ENCODE measurements around the gene BRMS1. TPM values are rescaled to one million over a fixed set of nuclear protein-coding genes. Genes with fewer than 3 reads are reported as not detected.
A peak's percentile ranks its signal among the peaks of the same experiment; 100 is the strongest.
"Not testable (repeated sequence)": the region's sequence is repeated elsewhere in the genome, so short reads cannot be mapped to it uniquely, and the experiment has no call there.

The BRMS1 gene
- total RNA-seq, 3 donors from 2014 or later = 52.0 to 61.6 (median 54.3) TPM

DNA sequence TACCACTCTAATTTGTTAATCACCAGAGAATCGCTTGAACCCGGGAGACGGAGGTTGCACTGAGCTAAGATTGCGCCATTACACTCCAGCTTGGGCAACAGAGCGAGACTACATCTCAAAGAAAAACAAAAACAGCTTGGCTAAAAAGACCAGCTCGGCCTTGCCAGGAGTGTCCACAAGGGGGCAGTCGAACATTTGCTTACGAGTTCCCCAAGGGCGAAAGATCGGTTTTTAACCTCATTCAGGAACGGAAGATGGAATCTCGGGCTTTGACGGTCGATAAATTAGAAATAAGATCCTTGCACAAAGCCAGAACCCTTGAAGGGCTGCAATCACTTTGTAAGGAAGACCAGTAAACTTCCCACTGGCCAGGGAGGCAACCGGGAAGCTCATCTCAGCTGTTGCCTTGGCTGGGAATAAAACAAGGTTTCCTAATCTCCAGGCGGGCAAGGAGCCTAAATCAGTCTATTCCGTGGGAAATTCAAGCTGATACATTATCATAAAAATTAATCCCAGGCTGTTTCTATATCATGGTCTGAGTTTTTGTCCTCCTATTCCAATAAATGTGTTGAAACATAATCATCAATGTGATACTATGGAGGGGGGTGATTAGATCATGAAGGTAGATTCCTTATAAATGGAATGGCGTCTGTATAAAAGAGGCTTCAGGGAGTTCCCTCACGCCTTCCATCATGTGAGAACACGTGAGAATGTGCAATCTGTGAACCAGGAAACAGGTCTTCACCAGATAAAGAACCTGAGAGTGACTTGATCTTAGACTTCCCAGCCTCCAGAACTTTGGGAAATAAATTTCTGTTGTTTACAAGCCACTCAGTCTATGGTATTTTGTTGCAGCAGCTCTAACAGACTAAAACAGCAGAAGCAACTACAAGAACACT lies 41.5 kb upstream of the BRMS1 start:
- intact Hi-C loops (cut with DNase I; ENCODE audit: low total_unique reads) = no loop called here
- Histone ChIP-seq H3K4me1 (no peaks in the 10 kb centered on the region), H3K4me3 (peak overlapping the region in 2 of 3 donors; percentile 35 to 44), H3K27ac (no peak overlapping the region), H3K36me3 (no peaks in the 10 kb centered on the region), H3K9me3 (no peaks in the 10 kb centered on the region), H3K27me3 (no peaks in the 10 kb centered on the region)
- peak; percentile 70 to 85 for DNase-seq (ENCODE audit: low spot score in 2 of 2)
- TF ChIP-seq, protein P1, sequence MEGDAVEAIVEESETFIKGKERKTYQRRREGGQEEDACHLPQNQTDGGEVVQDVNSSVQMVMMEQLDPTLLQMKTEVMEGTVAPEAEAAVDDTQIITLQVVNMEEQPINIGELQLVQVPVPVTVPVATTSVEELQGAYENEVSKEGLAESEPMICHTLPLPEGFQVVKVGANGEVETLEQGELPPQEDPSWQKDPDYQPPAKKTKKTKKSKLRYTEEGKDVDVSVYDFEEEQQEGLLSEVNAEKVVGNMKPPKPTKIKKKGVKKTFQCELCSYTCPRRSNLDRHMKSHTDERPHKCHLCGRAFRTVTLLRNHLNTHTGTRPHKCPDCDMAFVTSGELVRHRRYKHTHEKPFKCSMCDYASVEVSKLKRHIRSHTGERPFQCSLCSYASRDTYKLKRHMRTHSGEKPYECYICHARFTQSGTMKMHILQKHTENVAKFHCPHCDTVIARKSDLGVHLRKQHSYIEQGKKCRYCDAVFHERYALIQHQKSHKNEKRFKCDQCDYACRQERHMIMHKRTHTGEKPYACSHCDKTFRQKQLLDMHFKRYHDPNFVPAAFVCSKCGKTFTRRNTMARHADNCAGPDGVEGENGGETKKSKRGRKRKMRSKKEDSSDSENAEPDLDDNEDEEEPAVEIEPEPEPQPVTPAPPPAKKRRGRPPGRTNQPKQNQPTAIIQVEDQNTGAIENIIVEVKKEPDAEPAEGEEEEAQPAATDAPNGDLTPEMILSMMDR (IDR thresholded peaks at IDR 0.05) = peak; percentile 74 to 95 (median 85)
- TF ChIP-seq POLR2AphosphoS5 (IDR thresholded peaks at IDR 0.05) (peak in 1 of 3 donors; percentile 26), POLR2A (IDR thresholded peaks at IDR 0.05) (no peak)

DNA sequence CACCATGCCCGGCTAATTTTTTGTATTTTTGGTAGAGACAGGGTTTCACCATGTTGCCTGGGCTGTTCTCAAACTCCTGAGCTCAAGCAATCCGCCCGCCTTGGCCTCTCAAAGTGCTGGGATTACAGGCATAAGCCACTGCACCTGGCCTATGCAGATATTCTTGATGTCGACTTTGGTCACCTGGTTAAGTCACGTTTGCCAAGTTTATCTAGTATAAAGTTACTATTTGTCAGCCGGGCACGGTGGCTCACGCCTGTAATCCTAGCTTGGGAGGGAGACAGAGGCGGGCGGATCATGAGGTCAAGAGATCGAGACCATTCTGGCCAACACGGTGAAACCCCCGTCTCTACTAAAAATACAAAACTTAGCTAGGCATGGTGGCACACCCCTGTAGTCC lies 39.4 kb upstream of the BRMS1 start:
- H3K4me3 ChIP-seq; H3K9me3 ChIP-seq; H3K27me3 ChIP-seq; intact Hi-C loops (cut with DNase I; ENCODE audit: low total_unique reads); DNase-seq (ENCODE audit: low spot score in 2 of 2); H3K27ac ChIP-seq; H3K4me1 ChIP-seq; H3K36me3 ChIP-seq: not testable (repeated sequence)

DNA sequence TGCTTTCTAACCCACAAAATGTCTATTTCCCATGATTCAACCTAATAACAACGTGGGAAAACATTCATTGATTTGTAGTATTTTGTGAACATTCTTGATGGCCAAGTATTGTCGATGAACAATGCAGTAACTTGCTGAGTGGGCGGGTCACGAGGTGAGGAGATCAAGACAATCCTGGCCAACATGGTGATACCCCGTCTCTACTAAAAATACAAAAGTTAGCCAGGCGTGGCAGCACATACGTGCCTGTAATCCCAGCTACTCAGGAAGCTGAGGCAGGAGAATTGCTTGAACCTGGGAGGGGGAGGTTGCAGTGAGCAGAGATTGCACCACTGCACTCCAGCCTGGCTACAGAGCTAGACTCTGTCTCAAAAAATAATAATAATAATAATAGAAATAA lies 35.4 kb upstream of the BRMS1 start:
- H3K36me3 ChIP-seq; H3K27me3 ChIP-seq; H3K4me1 ChIP-seq; H3K9me3 ChIP-seq; intact Hi-C loops (cut with DNase I; ENCODE audit: low total_unique reads); DNase-seq (ENCODE audit: low spot score in 2 of 2); H3K4me3 ChIP-seq; H3K27ac ChIP-seq: not testable (repeated sequence)

DNA sequence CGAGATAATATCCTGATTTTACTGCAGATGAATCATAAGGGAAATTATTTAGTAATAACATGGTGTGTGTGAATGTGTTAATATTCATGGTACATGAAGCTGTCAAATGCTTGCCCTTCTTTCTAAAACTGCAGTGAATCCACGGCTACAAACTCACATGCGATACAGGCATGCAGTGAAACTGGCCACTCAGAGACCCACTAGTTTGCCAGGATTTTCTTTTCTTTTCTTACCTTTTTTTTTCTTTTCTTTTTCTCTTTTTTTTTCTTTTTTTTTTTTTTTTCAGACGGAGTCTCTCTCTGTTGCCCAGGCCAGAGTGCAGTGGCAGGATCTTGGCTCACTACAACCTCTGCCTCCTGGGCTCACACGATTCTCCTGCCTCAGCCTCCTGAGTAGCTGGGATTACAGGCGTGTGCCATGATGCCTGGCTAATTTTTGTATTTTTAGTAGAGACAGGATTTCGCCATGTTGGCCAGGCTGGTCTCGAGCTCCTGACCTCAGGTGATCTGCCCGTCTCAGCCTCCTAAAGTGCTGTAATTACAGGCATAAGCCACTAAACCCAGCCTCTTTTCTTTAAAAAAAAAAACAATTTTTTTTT lies 28.9 kb upstream of the BRMS1 start:
- H3K9me3 ChIP-seq; H3K4me3 ChIP-seq; H3K27me3 ChIP-seq; intact Hi-C loops (cut with DNase I; ENCODE audit: low total_unique reads); DNase-seq (ENCODE audit: low spot score in 2 of 2); H3K36me3 ChIP-seq; H3K4me1 ChIP-seq; H3K27ac ChIP-seq: not testable (repeated sequence)

DNA sequence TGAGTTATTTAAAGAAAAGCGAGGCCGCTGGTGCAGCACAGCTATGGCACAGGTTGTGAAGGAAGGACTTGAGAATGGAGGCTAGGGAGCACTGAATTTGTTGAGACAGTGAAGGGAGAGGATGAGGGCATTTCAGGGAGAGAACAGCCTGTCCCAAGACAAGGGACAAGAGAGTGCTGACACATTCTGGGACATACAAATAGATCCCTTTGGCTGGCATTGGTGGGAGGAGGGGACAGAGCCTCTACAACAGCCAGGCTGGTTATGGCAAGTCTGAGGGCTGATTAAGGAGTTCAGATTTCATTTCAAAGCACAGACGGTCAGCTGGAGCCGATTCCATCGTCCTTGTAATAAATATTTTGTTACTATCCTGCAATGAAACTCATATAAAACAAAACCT lies 28.4 kb upstream of the BRMS1 start:
- H3K36me3 ChIP-seq = no peaks in the 10 kb centered on the region
- no peaks in the 10 kb centered on the region for H3K4me1 ChIP-seq
- H3K4me3 ChIP-seq = no peak overlapping the region
- no peaks in the 10 kb centered on the region for H3K9me3 ChIP-seq
- intact Hi-C loops (cut with DNase I; ENCODE audit: low total_unique reads) = no loop called here
- H3K27me3 ChIP-seq = no peaks in the 10 kb centered on the region
- TF ChIP-seq, protein P1 (IDR thresholded peaks at IDR 0.05) = no peak
- TF ChIP-seq POLR2A (IDR thresholded peaks at IDR 0.05) (no peak), POLR2AphosphoS5 (IDR thresholded peaks at IDR 0.05) (no peak)
- no peak overlapping the region for H3K27ac ChIP-seq
- peak in 1 of 2 donors; percentile 26 for DNase-seq (ENCODE audit: low spot score in 2 of 2)

DNA sequence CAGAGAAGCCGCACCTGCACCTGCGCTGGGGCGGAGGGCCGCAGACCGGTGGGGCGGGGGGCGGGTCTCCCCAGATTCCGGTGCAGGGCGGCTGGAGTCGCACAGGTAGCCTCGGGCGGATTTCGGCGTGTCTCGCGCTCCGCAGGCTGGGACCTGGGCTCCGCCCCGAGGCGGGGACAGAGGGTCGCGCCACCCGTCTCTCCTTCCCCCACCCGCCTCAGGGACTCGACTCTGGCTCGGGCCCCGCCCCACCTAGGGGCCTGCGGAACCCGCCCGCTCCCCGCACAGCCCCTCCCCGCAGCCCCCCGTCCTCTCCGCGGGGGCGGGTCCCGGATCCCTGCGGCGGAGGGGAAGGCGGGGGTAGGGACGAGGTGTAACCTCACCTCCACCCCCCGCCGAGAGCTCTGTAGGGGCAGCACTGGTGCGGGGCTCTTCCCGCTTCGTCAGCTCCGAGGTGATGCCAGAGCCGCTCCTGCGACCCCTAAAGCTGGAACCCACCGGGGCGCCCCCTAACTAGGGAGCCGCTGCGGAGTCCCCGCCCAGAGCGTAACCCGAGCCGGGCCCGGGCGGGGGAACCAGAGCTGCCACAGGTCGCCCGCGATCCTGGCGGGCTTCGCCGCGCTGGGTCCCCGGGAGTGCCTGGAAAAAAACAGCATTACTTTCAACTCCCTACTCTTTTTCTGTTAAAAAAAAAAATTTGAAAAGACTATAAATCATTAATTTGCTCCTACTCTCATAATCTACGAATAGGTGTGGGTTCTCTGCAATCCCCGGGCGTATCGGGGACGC lies 26.9 kb upstream of the BRMS1 start, which contains the start of gene SLC29A2:
Gene SLC29A2, minus strand, starts transcription at position 134 of the 789 bp plus-strand sequence. CDS start 169 bp downstream, outside the sequence.
- Histone ChIP-seq H3K27me3 (no peaks in the 10 kb centered on the region), H3K4me3 (peak within 1 kb of the TSS; percentile 61 to 89 (median 77)), H3K27ac (peak within 1 kb of the TSS; percentile 89 to 90), H3K4me1 (no peaks in the 10 kb centered on the region), H3K9me3 (no peaks in the 10 kb centered on the region), H3K36me3 (no peaks in the 10 kb centered on the region)
- intact Hi-C loops (cut with DNase I; ENCODE audit: low total_unique reads) = no loop called here
- peak; percentile 75 to 88 for DNase-seq (ENCODE audit: low spot score in 2 of 2)
- TF ChIP-seq POLR2A (IDR thresholded peaks at IDR 0.05) (peak; percentile 8), POLR2AphosphoS5 (IDR thresholded peaks at IDR 0.05) (no peak)
